NCI-H1436 treated with DMSO at 0.1 percent for 48 hours (cell line): Measurements from ENCODE around the gene SCRN3.
A peak's percentile ranks its signal among the peaks of the same experiment; 100 is the strongest.
"Not testable (repeated sequence)": the region's sequence is repeated elsewhere in the genome, so short reads cannot be mapped to it uniquely, and the experiment has no call there.

Source experiments
- DNase-seq: peaks from one replicate; lab custom pipeline; 2025; lab: John Stamatoyannopoulos, UW

Gene SCRN3

DNA sequence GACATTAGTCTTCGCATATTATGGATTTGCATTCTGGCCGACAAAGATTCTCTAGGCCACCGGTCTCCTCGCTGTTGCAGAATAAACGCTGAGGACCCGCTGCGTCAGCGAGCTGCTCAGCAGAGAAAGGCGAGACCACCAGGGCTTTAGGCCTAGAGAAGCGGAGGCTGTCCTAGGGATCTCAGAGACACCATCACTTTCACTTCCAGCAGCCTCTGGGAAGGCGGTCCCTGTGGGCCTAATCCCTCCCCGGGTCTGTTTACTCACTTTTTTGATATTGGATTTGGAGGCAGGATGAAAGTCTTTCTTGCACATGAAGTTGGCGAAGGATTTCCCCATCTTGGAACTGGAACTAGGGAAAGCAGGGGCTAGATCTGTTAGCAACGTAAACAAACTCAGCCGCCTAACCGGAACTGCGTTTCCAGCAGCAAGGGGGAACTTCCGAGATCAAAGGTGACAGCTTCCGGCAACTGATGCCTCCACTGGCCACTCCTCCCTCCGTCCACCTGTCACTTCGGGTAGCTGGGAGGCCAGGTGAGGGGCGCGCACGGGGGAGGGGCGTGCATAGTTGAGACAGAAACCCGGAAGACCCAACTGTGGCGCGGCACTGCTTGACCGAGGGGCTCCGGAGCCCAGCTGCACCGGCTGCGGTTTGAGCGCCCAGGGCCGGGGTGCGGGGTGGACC lies at the start of gene SCRN3:
SCRN3 (plus strand) TSS at position 447 of the 685 bp plus-strand sequence. CDS start 2,554 bp downstream, outside the sequence.
- peak; percentile 60 for DNase-seq

DNA sequence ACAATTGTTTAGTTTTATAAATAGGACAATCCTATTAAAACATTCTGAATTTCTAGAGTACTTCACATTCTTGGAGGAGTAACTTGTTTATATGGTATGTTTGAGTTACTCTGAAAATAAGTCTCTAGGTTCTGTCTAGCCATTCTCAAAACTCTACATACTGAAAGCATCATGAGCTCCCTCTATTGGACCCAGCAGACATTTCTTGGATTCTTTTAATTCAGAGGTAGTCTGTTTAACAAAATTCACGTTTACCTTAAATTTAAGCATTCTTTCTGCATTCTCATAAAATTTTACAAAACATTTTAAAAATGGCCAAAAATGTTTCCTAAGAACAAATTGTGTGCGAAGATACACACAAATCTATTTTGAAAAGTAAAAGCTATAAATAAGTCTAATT lies 45.5 kb upstream of the SCRN3 start:
- DNase-seq, result no peak

GRCh38 chr2:174350593-174351181 lies 44.8 kb upstream of the SCRN3 start:
- DNase-seq, result no peak

- no peak for DNase-seq
These were observed 42.5 kb upstream of the SCRN3 start for GRCh38 chr2:174353004-174353403.

- no peak for DNase-seq
These were observed 39.2 kb upstream of the SCRN3 start for GRCh38 chr2:174356347-174356746.

DNA sequence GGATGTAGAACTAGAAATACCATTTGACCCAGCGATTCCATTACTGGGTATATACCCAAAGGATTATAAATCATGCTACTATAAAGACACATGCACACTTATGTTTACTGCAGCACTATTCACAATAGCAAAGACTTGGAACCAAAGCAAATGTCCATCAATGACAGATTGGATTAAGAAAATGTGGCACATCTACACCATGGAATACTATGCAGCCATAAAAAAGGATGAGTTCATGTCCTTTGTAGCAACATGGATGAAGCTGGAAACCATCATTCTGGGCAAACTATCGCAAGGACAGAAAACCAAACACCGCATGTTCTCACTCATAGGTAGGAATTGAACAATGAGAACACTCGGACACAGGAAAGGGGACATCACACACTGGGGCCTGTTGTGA lies 35.9 kb upstream of the SCRN3 start:
- not testable (repeated sequence) for DNase-seq

DNA sequence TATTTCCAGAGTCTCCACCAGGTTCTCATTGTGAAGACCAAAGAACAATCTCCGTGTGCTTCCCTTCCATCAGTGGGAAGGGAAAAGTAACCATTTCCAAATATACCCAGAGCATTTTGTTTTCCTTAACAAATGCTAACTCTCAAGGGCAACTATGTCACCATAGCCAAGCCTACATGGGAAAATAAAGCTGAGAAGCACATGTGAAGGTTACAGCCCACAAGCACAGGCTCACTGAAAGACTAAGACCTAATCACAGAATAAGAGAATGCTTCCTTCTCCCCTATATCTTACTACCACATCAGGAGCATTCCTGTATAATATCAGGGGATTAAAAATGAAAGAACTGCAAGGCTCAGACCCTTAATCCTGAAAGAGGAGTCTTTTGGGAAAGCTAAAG lies 32.6 kb upstream of the SCRN3 start:
- DNase-seq, result no peak

DNA sequence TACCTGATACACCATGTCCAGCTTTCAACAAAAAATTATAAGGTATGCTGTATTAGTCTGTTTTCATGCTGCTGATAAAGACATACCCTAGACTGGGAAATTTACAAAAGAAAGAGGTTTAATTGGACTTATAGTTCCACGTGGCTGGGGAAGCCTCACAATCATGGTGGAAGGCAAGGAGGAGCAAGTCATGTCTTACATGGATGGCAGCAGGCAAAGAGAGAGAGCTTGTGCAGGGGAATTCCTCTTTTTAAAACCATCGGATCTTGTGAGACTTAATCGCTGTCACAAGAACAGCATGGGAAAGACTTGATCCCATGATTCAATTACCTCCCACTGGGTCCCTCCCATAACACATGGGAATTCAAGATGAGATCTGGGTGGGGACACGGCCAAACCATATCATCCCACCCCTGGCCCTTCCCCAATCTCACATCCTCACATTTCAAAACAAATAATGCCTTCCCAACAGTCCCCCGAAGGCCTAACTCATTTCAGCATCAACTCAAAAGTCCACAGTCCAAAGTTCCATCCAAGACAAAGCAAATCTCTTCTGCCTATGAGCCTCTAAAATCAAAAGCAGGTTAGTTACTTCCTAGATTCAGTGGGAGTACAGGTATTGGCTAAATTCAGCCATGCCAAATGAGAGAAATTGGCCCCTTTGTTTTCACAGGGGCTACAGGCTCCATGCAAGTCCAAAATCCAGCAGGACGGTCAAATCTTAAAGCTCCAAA lies 31.9 kb upstream of the SCRN3 start:
- not testable (repeated sequence) for DNase-seq

GRCh38 chr2:174364628-174365027 lies 30.9 kb upstream of the SCRN3 start:
- no peak for DNase-seq

DNA sequence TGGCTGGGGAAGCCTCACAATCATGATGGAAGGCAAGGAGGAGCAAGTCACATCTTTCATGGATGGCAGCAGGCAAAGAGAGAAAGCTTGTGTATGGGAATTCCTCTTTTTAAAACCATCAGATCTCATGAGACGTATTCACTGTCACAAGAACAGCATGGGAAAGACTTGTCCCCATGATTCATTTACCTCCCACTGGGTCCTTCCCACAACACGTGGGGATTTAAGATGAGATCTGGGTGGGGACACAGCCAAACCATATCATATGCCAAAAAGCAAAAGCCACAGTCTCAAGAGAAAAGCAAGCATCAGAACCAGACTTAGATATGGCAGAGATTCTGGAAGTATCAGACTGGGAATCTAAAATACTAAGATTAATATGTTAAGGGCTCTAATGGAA lies 30.0 kb upstream of the SCRN3 start:
- DNase-seq, result no peak

GRCh38 chr2:174368691-174369090 lies 26.8 kb upstream of the SCRN3 start:
- no peak for DNase-seq

DNA sequence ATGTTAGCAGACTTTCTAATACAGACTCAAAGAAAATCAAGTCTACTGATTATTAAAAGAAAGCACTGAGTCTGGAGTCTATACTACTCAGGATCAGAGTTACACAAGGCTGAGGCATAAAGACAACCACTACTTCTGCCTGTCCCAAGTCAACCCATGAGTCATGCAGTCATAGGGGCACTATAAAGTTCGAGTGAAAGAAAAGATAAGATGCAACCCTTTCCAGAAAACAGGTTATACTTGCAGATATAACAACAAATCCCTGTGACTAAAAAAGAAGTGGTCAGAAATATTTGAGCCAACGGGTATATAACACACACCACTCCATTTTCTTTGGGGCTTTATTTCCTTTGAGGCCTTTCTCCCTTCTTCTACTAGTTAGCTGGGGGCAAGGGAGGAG lies 18.6 kb upstream of the SCRN3 start:
- no peak for DNase-seq

DNA sequence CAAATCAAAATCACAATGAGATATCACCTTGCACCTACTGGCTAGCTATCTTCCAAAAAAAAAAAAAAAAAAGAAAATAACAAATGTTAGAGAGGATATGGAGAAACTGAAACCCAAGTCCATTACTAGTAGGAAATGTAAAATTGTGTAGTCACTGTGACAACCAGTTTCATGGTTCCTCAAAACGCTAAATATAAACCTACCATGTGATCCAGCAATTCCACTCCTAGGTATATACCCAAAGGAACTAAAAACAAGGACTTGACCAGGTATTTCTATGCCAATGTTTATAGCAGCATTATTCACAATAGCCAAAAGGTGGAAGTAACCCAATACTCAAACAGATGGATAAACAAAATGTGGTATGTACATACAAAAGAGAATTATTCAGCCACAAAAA lies 11.7 kb upstream of the SCRN3 start:
- DNase-seq, result no peak

DNA sequence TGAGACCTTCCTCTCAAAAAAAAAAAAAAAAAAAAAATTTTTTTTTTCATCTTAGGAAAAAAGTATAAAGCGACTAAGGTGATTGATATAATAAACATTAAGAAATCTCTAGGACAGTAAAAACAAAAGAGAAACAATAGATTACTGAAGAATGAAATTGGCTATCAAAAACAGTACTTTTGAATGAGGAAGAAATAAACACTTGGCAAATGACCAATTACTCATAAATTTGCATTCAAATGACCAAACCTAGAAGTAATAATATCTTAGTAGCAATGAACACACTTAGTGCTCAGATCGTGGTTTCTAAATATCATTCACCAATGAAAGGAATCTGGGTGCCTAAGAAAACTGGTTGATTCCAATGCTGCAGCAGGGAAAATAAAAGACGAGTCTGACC lies 10.3 kb upstream of the SCRN3 start:
- no peak for DNase-seq

DNA sequence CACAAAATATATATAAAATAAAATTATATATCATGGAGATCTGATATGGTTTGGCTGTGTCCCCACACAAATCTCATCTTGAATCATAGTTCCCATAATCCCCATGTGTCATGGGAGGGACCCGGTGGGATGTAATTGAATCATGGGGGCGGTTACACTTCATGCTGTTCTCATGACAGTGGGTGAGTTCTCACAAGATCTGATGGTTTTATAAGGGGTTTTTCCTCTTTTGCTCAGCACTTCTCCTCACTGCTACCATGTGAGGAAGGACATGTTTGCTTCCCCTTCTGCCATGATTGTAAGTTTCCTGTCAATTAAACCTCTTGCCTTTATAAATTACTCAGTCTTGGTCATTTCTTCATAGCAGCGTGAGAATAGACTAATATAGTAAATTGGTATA lies 6.8 kb upstream of the SCRN3 start:
- not testable (repeated sequence) for DNase-seq

- no peak for DNase-seq
These were observed 6.0 kb upstream of the SCRN3 start for GRCh38 chr2:174389542-174389941.

- DNase-seq, result not testable (repeated sequence)
These were observed 5.2 kb upstream of the SCRN3 start for GRCh38 chr2:174390303-174390702.

GRCh38 chr2:174392706-174393105 lies 2.8 kb upstream of the SCRN3 start:
- DNase-seq, result no peak

GRCh38 chr2:174395969-174396630 lies 570 bp downstream of the SCRN3 start:
- no peak for DNase-seq

- DNase-seq, result no peak
These were observed 2.2 kb downstream of the SCRN3 start for GRCh38 chr2:174397773-174398172.

GRCh38 chr2:174399171-174399570 lies 3.6 kb downstream of the SCRN3 start:
- DNase-seq, result no peak

GRCh38 chr2:174400853-174401252 lies 5.3 kb downstream of the SCRN3 start:
- no peak for DNase-seq

DNA sequence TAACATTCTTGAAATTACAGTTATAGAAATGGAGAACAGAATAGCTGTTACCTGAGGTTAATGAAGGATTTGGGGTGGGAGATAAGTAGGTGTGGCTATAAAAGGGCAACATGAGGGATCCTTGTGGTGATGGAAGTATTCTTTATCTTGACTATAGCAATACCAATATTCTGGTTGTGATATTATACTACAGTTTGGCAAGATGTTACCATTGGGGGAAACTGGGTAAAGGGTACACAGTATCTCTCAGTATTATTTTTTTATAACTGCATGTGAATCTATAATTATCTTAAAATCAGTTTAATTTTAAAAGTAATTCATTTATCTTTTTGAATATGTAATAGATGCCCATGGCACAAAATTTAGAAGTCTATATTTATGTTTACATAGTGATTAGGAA lies 8.1 kb downstream of the SCRN3 start:
- no peak for DNase-seq
